Measurements from ENCODE around the gene C2CD2. TPM values are rescaled to one million over a fixed set of nuclear protein-coding genes. Genes with fewer than 3 reads are reported as not detected.

The C2CD2 gene
- total and polyA plus RNA-seq, 2 of the 8 experiments (the other 6 are each of a cell fraction or from before 2014, with no cell fraction given): 10.4 to 13.0 TPM

GRCh38 chr21:41887667-41888066, 66.2 kb downstream of the C2CD2 start:
- Histone ChIP-seq H3K27ac (ENCODE audit: low read depth, low read length) (no peak overlapping the region), H2BK12ac (ENCODE audit: low read depth, low read length) (no peak overlapping the region), H2BK20ac (ENCODE audit: low read length) (no peak overlapping the region), H4K20me1 (replicated peaks in 1 of 2; ENCODE audit: control insufficient read depth in 1 of 2, insufficient read depth in 2 of 2, low read length in 2 of 2) (peaks cover 0 to 2% of the 10 kb centered on the region in 2 experiments), H3K14ac (ENCODE audit: insufficient read length) (no peak overlapping the region), H3K27me3 (replicated peaks in 1 of 4; ENCODE audit: control insufficient read depth in 3 of 4, extremely low read depth in 1 of 4, insufficient read depth in 3 of 4, low read length in 3 of 4) (no peaks in the 10 kb centered on the region), H3K56ac (replicated peaks; ENCODE audit: insufficient read length, low read depth, low read length) (no peak overlapping the region), H3K4me2 (ENCODE audit: insufficient read depth in 1 of 2, low read depth in 2 of 2, low read length in 2 of 2) (no peak overlapping the region), H3K23me2 (ENCODE audit: low read depth, low read length) (no peaks in the 10 kb centered on the region), H3K9ac (replicated peaks in 1 of 4; ENCODE audit: extremely low read depth in 1 of 4, low read depth in 3 of 4, low read length in 3 of 4) (no peak overlapping the region), H4K5ac (ENCODE audit: insufficient read length, low read depth, low read length) (no peak overlapping the region), H3K79me2 (ENCODE audit: control insufficient read depth in 1 of 2, insufficient read depth in 2 of 2, low read length in 2 of 2) (no peaks in the 10 kb centered on the region), H2BK5ac (ENCODE audit: low read depth, low read length) (no peak overlapping the region), H3K4me1 (replicated peaks in 1 of 4; ENCODE audit: control insufficient read depth in 3 of 4, insufficient read depth in 4 of 4, low read length in 3 of 4) (peaks cover 0 to 11% (median 4%) of the 10 kb centered on the region in 4 experiments; a peak in 4 of 7 replicates), H2AFZ (ENCODE audit: low read length) (no peak overlapping the region), H3K79me1 (ENCODE audit: low read depth, low read length) (no peaks in the 10 kb centered on the region), H3K4me3 (ENCODE audit: extremely low read depth in 1 of 4, insufficient read depth in 2 of 4, low read depth in 3 of 4, low read length in 4 of 4) (no peak overlapping the region), H4K91ac (replicated peaks; ENCODE audit: insufficient read length, low read length) (no peak overlapping the region), H3K36me3 (ENCODE audit: control insufficient read depth in 2 of 4, insufficient read depth in 4 of 4, low read length in 3 of 4) (no peaks in the 10 kb centered on the region), H3K4ac (replicated peaks; ENCODE audit: insufficient read length, low read depth, low read length) (no peak overlapping the region), H3K9me3 (ENCODE audit: insufficient read depth in 2 of 2, low read depth in 1 of 2, low read length in 1 of 2) (no peaks in the 10 kb centered on the region), H3K23ac (ENCODE audit: insufficient read length) (no peak overlapping the region), H2BK120ac (replicated peaks; ENCODE audit: low read depth, low read length) (no peak overlapping the region), H4K8ac (ENCODE audit: extremely low read depth, insufficient read depth, low read length) (no peak overlapping the region), H3K18ac (ENCODE audit: extremely low read depth, low read length) (no peak overlapping the region), H2AK5ac (ENCODE audit: low read depth, low read length) (no peak overlapping the region), H2BK15ac (ENCODE audit: low read length) (no peak overlapping the region)
- DNase-seq (ENCODE audit: low read depth in 1 of 2, low spot score in 2 of 2) (no peak), FAIRE-seq (no peak)
- ChIA-PET POLR2A (ENCODE audit: partially characterized antibody) (interaction anchor here (1.8 kb wide), 1 partner anchor 8 kb away, joined by 6 read pairs; no protein-coding TSS in a partner anchor), CTCF (ENCODE audit: partially characterized antibody) (no interaction called here)
- no peak for TF ChIP-seq NANOG (IDR thresholded peaks at IDR 0.05; ENCODE audit: insufficient read depth, low read depth, low read length, poor library complexity, severe bottlenecking)
- no peak for TF ChIP-seq BCL11A (IDR thresholded peaks at IDR 0.05; ENCODE audit: low read depth in 2 of 2, low read length in 2 of 2)
- TF ChIP-seq KDM5A (IDR thresholded peaks at IDR 0.05; ENCODE audit: low read length): no peak
- no peak for TF ChIP-seq GABPA (IDR thresholded peaks at IDR 0.05; ENCODE audit: borderline replicate concordance, insufficient read depth, low read length)
- no peak for TF ChIP-seq HDAC6 (IDR thresholded peaks at IDR 0.05; ENCODE audit: low read depth, low read length)
- WGBS, 2 experiments (ENCODE audit: extremely low coverage in 1 of 2, insufficient coverage in 1 of 2, insufficient read length in 1 of 2, insufficient replicate concordance in 2 of 2, low coverage in 1 of 2, low lambda C conversion rate in 2 of 2, missing lambda C conversion rate in 1 of 2): 92% methylated on average over 5 of the region's 5 CpGs; no CpG with 5 or more reads in 1 of the 2 experiments
